ENCODE measurements around the gene PUS10.

DNA sequence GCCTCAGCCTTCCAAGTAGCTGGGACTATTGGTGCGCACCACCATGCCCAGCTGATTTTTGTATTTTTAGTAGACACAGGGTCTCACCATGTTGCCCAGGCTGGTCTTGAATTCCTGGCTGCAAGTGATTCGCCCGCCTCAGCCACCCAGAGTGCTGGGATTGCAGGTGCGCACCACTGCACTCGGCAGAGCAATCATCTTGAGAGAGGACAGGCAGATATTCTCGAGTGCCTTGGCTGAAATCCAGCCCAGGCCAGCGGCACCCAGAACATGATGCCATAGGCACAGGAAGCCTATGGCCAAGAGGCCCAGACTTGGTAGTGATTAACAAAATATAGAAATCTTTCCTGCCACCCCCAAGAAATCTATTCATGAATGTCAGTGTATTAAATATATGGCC lies 58.6 kb downstream of the PUS10 start:
- TF ChIP-seq EZH2 (IDR thresholded peaks at IDR 0.05) (no peak), POLR2AphosphoS5 (IDR thresholded peaks at IDR 0.05; ENCODE audit: borderline replicate concordance, low read depth, low read length) (no peak)

Data from SK-N-MC (cell line).